ENCODE data around the gene FAM78B. TPM values are rescaled to one million over a fixed set of nuclear protein-coding genes. Genes with fewer than 3 reads are reported as not detected.

Gene FAM78B
- total RNA-seq (2022) = 0.21 TPM in 1 of 2 replicates, not detected in the other
- Bru-seq, nascent RNA = percentile 1 among the genes with signal in this experiment
- BruChase-seq, experiment 1, labeled RNA remaining after a 2-hour chase = percentile 16 among the genes with signal in this experiment
- BruChase-seq, experiment 2, labeled RNA remaining after a 6-hour chase = percentile 8 among the genes with signal in this experiment
- long read RNA-seq, partial matches to known transcripts = 0 of 1 reads
- long read RNA-seq, other reads (novel, unspliced or antisense) = 1 of 1 reads

DNA sequence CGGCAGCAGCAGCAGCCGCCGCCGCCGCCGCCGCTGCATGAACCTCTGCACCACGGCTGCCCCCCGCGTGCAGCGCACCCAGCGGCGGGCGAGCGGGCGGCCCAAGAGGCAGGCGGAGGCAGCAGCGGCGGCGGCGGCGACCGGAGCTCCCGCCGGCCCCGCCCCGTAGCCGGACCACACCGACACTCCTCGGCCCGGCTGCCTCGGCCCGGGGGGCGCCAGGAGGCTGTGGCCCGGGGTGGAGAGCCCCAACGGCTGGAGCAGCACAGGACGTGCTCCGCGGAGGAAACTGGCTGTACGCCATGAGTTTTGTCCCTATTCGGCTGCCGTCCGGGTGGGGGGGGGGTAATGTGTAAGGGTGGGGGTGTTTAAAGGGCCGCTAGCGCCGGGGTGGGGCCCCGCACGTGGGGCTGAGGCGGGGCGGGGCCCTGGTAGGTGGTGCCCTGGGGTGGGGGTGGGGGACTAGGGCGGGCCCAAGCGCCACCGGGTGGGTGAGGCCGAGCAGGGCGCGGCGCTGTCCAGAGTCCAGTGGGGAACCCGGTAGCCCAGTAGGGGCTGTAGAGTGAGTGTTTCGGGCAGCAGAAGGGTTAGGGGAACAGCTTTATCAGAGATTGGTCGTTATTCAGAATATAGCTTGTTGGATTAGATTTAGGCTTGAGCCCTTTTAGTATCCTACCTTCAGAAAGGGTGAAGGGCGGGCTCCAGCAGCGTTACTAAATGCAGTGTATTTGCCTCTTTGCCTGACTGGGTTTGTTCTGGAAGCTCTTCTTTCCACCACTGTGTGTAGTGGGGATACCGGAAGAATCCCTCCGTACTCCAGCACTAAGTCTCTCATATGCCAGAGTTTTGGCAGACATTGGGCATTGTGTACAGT is at the start of gene FAM78B:
FAM78B (minus strand) TSS at position 304 of the 874 bp plus-strand sequence. CDS start 753 bp downstream, outside the sequence.
- DNase-seq = peak; percentile 66
- ChIA-PET POLR2A (no interaction called here), CTCF (interaction anchor here (0.6 to 0.7 kb wide), 2 partner anchors 148 to 459 kb away, joined by 4 to 13 read pairs; no protein-coding TSS in a partner anchor)
- no peaks in the 10 kb centered on the region for H3K9me3 Mint-ChIP-seq (ENCODE audit: unreplicated experiment)
- no peaks in the 10 kb centered on the region for H3K4me1 Mint-ChIP-seq (ENCODE audit: low read depth, unreplicated experiment)
- H3K36me3 ChIP-seq (ENCODE audit: control insufficient read depth, insufficient read depth, low read length) = no peaks in the 10 kb centered on the region
- intact Hi-C loops (cut with micrococcal nuclease; ENCODE audit: unreplicated experiment) = loop anchor here (5.0 kb wide), 1 partner anchor 245 kb away; no protein-coding TSS in a partner anchor
- H3K4me3 Mint-ChIP-seq (ENCODE audit: unreplicated experiment) = peak within 1 kb of the TSS; percentile 73
- H3K27me3 Mint-ChIP-seq (ENCODE audit: insufficient read depth, unreplicated experiment) = peaks cover 30% of the 10 kb centered on the region
- no peaks in the 10 kb centered on the region; the same call in 1 of the 2 replicates for H3K4me1 ChIP-seq
- BruUV-seq (replicated peaks) = no TSS peak
- TF ChIP-seq, protein P1, sequence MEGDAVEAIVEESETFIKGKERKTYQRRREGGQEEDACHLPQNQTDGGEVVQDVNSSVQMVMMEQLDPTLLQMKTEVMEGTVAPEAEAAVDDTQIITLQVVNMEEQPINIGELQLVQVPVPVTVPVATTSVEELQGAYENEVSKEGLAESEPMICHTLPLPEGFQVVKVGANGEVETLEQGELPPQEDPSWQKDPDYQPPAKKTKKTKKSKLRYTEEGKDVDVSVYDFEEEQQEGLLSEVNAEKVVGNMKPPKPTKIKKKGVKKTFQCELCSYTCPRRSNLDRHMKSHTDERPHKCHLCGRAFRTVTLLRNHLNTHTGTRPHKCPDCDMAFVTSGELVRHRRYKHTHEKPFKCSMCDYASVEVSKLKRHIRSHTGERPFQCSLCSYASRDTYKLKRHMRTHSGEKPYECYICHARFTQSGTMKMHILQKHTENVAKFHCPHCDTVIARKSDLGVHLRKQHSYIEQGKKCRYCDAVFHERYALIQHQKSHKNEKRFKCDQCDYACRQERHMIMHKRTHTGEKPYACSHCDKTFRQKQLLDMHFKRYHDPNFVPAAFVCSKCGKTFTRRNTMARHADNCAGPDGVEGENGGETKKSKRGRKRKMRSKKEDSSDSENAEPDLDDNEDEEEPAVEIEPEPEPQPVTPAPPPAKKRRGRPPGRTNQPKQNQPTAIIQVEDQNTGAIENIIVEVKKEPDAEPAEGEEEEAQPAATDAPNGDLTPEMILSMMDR (IDR thresholded peaks at IDR 0.05; ENCODE audit: insufficient read depth in 1 of 2, low read depth in 1 of 2, low read length in 1 of 2, severe bottlenecking in 1 of 2, unreplicated experiment in 1 of 2) = no peak
- H3K27ac Mint-ChIP-seq (ENCODE audit: unreplicated experiment) = no peak within 1 kb of the TSS
- no peaks in the 10 kb centered on the region for H3K9me3 ChIP-seq
- H3K4me3 ChIP-seq (ENCODE audit: low read depth, low read length) = peak within 1 kb of the TSS; percentile 53
- H3K27me3 ChIP-seq (replicated peaks; ENCODE audit: control insufficient read depth, insufficient read depth, low read length) = no peaks in the 10 kb centered on the region
- H3K36me3 Mint-ChIP-seq (ENCODE audit: insufficient read depth, unreplicated experiment) = no peaks in the 10 kb centered on the region

DNA sequence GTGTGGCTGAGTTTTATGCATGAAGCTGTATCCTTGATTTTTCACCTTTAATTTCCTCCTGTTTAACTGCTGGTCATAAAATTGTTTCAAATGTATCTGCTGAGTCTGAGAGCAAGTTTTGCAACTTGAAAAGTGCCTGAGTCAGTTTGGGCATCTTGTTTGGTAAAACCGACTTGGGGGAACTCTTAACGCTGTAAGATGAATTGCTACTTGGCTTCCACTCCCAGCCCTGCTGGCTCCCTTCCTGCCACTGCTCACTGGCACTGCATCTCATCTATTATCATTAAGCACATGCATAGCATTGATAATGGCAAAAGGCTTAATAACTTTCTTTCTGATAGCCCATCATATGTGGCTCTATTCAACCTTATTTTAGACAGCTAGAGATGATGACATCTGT is 35.7 kb upstream of the FAM78B start:
- intact Hi-C loops (cut with micrococcal nuclease; ENCODE audit: unreplicated experiment) = no loop called here
- TF ChIP-seq, protein P1 (IDR thresholded peaks at IDR 0.05; ENCODE audit: insufficient read depth in 1 of 2, low read depth in 1 of 2, low read length in 1 of 2, severe bottlenecking in 1 of 2, unreplicated experiment in 1 of 2) = no peak
- H3K9me3 Mint-ChIP-seq (ENCODE audit: unreplicated experiment) = no peaks in the 10 kb centered on the region
- H3K27me3 Mint-ChIP-seq (ENCODE audit: insufficient read depth, unreplicated experiment) = peaks cover 7% of the 10 kb centered on the region
- H3K4me1 Mint-ChIP-seq (ENCODE audit: low read depth, unreplicated experiment) = no peaks in the 10 kb centered on the region
- Histone ChIP-seq H3K9me3 (no peaks in the 10 kb centered on the region), H3K36me3 (ENCODE audit: control insufficient read depth, insufficient read depth, low read length) (no peaks in the 10 kb centered on the region), H3K4me1 (no peaks in the 10 kb centered on the region; the same call in 1 of the 2 replicates), H3K4me3 (ENCODE audit: low read depth, low read length) (no peak overlapping the region), H3K27me3 (replicated peaks; ENCODE audit: control insufficient read depth, insufficient read depth, low read length) (no peaks in the 10 kb centered on the region)
- no peak overlapping the region for H3K27ac Mint-ChIP-seq (ENCODE audit: unreplicated experiment)
- BruUV-seq (replicated peaks) = no TSS peak
- H3K36me3 Mint-ChIP-seq (ENCODE audit: insufficient read depth, unreplicated experiment) = no peaks in the 10 kb centered on the region
- ChIA-PET CTCF (no interaction called here), POLR2A (no interaction called here)
- DNase-seq = no peak
- H3K4me3 Mint-ChIP-seq (ENCODE audit: unreplicated experiment) = no peak overlapping the region

GRCh38 chr1:166200743-166201142 is 33.9 kb upstream of the FAM78B start:
- no peaks in the 10 kb centered on the region for H3K9me3 Mint-ChIP-seq (ENCODE audit: unreplicated experiment)
- H3K36me3 Mint-ChIP-seq (ENCODE audit: insufficient read depth, unreplicated experiment) = no peaks in the 10 kb centered on the region
- no peaks in the 10 kb centered on the region; the same call in 1 of the 2 replicates for H3K4me1 ChIP-seq
- H3K4me1 Mint-ChIP-seq (ENCODE audit: low read depth, unreplicated experiment) = no peaks in the 10 kb centered on the region
- H3K9me3 ChIP-seq = no peaks in the 10 kb centered on the region
- TF ChIP-seq, protein P1 (IDR thresholded peaks at IDR 0.05; ENCODE audit: insufficient read depth in 1 of 2, low read depth in 1 of 2, low read length in 1 of 2, severe bottlenecking in 1 of 2, unreplicated experiment in 1 of 2) = no peak
- H3K27ac Mint-ChIP-seq (ENCODE audit: unreplicated experiment) = no peak overlapping the region
- ChIA-PET CTCF (no interaction called here), POLR2A (no interaction called here)
- peaks cover 7% of the 10 kb centered on the region for H3K27me3 Mint-ChIP-seq (ENCODE audit: insufficient read depth, unreplicated experiment)
- no peaks in the 10 kb centered on the region for H3K36me3 ChIP-seq (ENCODE audit: control insufficient read depth, insufficient read depth, low read length)
- intact Hi-C loops (cut with micrococcal nuclease; ENCODE audit: unreplicated experiment) = no loop called here
- BruUV-seq (replicated peaks) = no TSS peak
- DNase-seq = no peak
- no peak overlapping the region for H3K4me3 ChIP-seq (ENCODE audit: low read depth, low read length)
- H3K27me3 ChIP-seq (replicated peaks; ENCODE audit: control insufficient read depth, insufficient read depth, low read length) = no peaks in the 10 kb centered on the region
- no peak overlapping the region for H3K4me3 Mint-ChIP-seq (ENCODE audit: unreplicated experiment)
